K562 (cell line): ENCODE results near the gene SYVN1. TPM values are rescaled to one million over a fixed set of nuclear protein-coding genes. Genes with fewer than 3 reads are reported as not detected.

Experiments used
- ATF6 ChIP-seq: sonication (generic); formaldehyde crosslinking; IDR thresholded peaks from 2 replicates; pipeline ENCODE4 v1.4.0; 2020; ENCODE audit warnings: mild to moderate bottlenecking, missing genetic modification reagents
- BRD4 ChIP-seq: fragments of 200-600 bp; sonication (generic); IDR thresholded peaks from 2 replicates; pipeline ENCODE4 v1.6.1; 2017; ENCODE audit warnings: inconsistent platforms
- DDX20 ChIP-seq: fragments of 450-650 bp; IDR thresholded peaks from 2 replicates; pipeline ENCODE4 v1.6.1; 2016; ENCODE audit warnings: missing genetic modification characterization, low read depth, mild to moderate bottlenecking, missing compliant biosample characterization, moderate library complexity
- ILF3 ChIP-seq: fragments of 450-650 bp; IDR thresholded peaks from 2 replicates; pipeline ENCODE4 v1.6.1; 2018; ENCODE audit warnings: antibody characterized with exemption, mild to moderate bottlenecking, moderate library complexity, borderline replicate concordance
- NFXL1 ChIP-seq: fragments of 450-650 bp; formaldehyde crosslinking; IDR thresholded peaks from 2 replicates; pipeline ENCODE4 v1.4.0; 2021; ENCODE audit warnings: mild to moderate bottlenecking
- ZNF75A ChIP-seq: fragments of 450-650 bp; formaldehyde crosslinking; IDR thresholded peaks from 2 replicates; pipeline ENCODE4 v1.4.0; 2020; ENCODE audit warnings: mild to moderate bottlenecking
- polyA plus RNA-seq, 8 experiments: library from polyadenylated mRNA; depleted of rRNA in 4 of 8; stranded (reverse) in 5 of 8; unstranded in 3 of 8; fragments of >200 nt; fragmentation: Nextera tagmentation in 2 of 8; fragmentation: Illumina TruSeq in 1 of 8; extraction: Ambion mirVana in 2 of 8; extraction: Trizol in 1 of 8; gene quantifications; 2 replicates each; pipeline versions ENCODE4 v1.2.1 to v1.2.3, GENCODE V29; 2011 to 2014; ENCODE audit warnings: inconsistent platforms in 1 of 8, missing spikeins in 1 of 8
- total RNA-seq, 7 experiments: library from RNA; depleted of rRNA in 6 of 7; stranded (reverse); fragments of >200 nt in 6 of 7; fragmentation: Illumina TruSeq in 2 of 7; extraction: Trizol in 2 of 7; gene quantifications; 2 replicates each; pipeline versions ENCODE4 v1.2.1 to v1.2.3, GENCODE V29; 2011 to 2021; ENCODE audit warnings: low replicate concordance in 1 of 7
- TF ChIP-seq, protein P1 (sequence below): fragments of 450-650 bp; IDR thresholded peaks from 2 replicates; pipeline ENCODE4 v1.6.1; 2016; ENCODE audit warnings: mild to moderate bottlenecking, moderate library complexity
- TF ChIP-seq, protein P2 (sequence below): fragments of 250-450 bp; sonication (Bioruptor Pico); IDR thresholded peaks from 2 replicates; pipeline ENCODE4 v1.8.0; 2021; ENCODE audit warnings: moderate library complexity, mild to moderate bottlenecking, inconsistent platforms
- TF ChIP-seq, protein P3 (sequence below), 2 experiments: fragments of 450-650 bp; IDR thresholded peaks; 2 replicates each; pipeline ENCODE4 v1.6.1; 2018; ENCODE audit warnings: mild to moderate bottlenecking in 2 of 2, low read depth in 1 of 2; ENCODE audit not compliant: partially characterized antibody in 2 of 2

SYVN1 gene
- total and polyA plus RNA-seq, 9 of the 15 experiments (the other 6 are each of a cell fraction or from before 2014, with no cell fraction given) = 0.41 to 47.4 (median 9.9) TPM

GRCh38 chr11:65180877-65181568, 46.7 kb upstream of the SYVN1 start (continued):
- TF ChIP-seq, protein P1, sequence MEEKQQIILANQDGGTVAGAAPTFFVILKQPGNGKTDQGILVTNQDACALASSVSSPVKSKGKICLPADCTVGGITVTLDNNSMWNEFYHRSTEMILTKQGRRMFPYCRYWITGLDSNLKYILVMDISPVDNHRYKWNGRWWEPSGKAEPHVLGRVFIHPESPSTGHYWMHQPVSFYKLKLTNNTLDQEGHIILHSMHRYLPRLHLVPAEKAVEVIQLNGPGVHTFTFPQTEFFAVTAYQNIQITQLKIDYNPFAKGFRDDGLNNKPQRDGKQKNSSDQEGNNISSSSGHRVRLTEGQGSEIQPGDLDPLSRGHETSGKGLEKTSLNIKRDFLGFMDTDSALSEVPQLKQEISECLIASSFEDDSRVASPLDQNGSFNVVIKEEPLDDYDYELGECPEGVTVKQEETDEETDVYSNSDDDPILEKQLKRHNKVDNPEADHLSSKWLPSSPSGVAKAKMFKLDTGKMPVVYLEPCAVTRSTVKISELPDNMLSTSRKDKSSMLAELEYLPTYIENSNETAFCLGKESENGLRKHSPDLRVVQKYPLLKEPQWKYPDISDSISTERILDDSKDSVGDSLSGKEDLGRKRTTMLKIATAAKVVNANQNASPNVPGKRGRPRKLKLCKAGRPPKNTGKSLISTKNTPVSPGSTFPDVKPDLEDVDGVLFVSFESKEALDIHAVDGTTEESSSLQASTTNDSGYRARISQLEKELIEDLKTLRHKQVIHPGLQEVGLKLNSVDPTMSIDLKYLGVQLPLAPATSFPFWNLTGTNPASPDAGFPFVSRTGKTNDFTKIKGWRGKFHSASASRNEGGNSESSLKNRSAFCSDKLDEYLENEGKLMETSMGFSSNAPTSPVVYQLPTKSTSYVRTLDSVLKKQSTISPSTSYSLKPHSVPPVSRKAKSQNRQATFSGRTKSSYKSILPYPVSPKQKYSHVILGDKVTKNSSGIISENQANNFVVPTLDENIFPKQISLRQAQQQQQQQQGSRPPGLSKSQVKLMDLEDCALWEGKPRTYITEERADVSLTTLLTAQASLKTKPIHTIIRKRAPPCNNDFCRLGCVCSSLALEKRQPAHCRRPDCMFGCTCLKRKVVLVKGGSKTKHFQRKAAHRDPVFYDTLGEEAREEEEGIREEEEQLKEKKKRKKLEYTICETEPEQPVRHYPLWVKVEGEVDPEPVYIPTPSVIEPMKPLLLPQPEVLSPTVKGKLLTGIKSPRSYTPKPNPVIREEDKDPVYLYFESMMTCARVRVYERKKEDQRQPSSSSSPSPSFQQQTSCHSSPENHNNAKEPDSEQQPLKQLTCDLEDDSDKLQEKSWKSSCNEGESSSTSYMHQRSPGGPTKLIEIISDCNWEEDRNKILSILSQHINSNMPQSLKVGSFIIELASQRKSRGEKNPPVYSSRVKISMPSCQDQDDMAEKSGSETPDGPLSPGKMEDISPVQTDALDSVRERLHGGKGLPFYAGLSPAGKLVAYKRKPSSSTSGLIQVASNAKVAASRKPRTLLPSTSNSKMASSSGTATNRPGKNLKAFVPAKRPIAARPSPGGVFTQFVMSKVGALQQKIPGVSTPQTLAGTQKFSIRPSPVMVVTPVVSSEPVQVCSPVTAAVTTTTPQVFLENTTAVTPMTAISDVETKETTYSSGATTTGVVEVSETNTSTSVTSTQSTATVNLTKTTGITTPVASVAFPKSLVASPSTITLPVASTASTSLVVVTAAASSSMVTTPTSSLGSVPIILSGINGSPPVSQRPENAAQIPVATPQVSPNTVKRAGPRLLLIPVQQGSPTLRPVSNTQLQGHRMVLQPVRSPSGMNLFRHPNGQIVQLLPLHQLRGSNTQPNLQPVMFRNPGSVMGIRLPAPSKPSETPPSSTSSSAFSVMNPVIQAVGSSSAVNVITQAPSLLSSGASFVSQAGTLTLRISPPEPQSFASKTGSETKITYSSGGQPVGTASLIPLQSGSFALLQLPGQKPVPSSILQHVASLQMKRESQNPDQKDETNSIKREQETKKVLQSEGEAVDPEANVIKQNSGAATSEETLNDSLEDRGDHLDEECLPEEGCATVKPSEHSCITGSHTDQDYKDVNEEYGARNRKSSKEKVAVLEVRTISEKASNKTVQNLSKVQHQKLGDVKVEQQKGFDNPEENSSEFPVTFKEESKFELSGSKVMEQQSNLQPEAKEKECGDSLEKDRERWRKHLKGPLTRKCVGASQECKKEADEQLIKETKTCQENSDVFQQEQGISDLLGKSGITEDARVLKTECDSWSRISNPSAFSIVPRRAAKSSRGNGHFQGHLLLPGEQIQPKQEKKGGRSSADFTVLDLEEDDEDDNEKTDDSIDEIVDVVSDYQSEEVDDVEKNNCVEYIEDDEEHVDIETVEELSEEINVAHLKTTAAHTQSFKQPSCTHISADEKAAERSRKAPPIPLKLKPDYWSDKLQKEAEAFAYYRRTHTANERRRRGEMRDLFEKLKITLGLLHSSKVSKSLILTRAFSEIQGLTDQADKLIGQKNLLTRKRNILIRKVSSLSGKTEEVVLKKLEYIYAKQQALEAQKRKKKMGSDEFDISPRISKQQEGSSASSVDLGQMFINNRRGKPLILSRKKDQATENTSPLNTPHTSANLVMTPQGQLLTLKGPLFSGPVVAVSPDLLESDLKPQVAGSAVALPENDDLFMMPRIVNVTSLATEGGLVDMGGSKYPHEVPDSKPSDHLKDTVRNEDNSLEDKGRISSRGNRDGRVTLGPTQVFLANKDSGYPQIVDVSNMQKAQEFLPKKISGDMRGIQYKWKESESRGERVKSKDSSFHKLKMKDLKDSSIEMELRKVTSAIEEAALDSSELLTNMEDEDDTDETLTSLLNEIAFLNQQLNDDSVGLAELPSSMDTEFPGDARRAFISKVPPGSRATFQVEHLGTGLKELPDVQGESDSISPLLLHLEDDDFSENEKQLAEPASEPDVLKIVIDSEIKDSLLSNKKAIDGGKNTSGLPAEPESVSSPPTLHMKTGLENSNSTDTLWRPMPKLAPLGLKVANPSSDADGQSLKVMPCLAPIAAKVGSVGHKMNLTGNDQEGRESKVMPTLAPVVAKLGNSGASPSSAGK = no peak
- TF ChIP-seq, protein P2, sequence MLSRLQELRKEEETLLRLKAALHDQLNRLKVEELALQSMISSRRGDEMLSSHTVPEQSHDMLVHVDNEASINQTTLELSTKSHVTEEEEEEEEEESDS = no peak
- TF ChIP-seq, protein P3, sequence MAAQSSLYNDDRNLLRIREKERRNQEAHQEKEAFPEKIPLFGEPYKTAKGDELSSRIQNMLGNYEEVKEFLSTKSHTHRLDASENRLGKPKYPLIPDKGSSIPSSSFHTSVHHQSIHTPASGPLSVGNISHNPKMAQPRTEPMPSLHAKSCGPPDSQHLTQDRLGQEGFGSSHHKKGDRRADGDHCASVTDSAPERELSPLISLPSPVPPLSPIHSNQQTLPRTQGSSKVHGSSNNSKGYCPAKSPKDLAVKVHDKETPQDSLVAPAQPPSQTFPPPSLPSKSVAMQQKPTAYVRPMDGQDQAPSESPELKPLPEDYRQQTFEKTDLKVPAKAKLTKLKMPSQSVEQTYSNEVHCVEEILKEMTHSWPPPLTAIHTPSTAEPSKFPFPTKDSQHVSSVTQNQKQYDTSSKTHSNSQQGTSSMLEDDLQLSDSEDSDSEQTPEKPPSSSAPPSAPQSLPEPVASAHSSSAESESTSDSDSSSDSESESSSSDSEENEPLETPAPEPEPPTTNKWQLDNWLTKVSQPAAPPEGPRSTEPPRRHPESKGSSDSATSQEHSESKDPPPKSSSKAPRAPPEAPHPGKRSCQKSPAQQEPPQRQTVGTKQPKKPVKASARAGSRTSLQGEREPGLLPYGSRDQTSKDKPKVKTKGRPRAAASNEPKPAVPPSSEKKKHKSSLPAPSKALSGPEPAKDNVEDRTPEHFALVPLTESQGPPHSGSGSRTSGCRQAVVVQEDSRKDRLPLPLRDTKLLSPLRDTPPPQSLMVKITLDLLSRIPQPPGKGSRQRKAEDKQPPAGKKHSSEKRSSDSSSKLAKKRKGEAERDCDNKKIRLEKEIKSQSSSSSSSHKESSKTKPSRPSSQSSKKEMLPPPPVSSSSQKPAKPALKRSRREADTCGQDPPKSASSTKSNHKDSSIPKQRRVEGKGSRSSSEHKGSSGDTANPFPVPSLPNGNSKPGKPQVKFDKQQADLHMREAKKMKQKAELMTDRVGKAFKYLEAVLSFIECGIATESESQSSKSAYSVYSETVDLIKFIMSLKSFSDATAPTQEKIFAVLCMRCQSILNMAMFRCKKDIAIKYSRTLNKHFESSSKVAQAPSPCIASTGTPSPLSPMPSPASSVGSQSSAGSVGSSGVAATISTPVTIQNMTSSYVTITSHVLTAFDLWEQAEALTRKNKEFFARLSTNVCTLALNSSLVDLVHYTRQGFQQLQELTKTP (IDR thresholded peaks at IDR 0.05; ENCODE audit: low read depth in 1 of 2, partially characterized antibody in 2 of 2) = no peak
- no peak for TF ChIP-seq DDX20 (tag)
- TF ChIP-seq NFXL1 (CRISPR knock-in tag) = no peak
- TF ChIP-seq ILF3 = no peak
- no peak for TF ChIP-seq BRD4
- no peak for TF ChIP-seq ZNF75A
- TF ChIP-seq ATF6 (CRISPR knock-in tag) = no peak
